Kidney capillary endothelial cell (primary cell): ENCODE results near the gene GABRA4.

Experiments
- DNase-seq: peaks from one replicate; pipeline ENCODE4 v3.0.0-alpha.2; 2018; ENCODE audit warnings: low spot score

The GABRA4 gene

DNA sequence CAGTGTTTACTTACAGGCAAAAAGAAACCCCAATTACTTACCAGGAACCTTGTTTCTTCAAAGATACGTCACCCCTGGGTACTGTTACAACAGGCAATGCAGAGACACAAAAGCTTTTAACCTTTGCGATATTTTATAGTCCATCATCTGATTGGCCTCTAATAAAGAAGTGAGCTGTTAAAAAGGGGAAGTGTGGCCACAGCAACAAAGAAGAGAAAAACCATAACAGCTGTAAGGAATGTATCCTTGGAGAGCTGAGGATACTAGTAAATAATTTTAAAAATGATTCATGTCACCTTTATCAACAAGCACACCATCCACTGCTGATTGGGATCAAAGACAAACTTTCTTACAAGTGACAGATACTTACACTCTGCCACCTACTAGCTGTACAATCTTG lies 14.1 kb downstream of the GABRA4 start:
- DNase-seq, result no peak

DNA sequence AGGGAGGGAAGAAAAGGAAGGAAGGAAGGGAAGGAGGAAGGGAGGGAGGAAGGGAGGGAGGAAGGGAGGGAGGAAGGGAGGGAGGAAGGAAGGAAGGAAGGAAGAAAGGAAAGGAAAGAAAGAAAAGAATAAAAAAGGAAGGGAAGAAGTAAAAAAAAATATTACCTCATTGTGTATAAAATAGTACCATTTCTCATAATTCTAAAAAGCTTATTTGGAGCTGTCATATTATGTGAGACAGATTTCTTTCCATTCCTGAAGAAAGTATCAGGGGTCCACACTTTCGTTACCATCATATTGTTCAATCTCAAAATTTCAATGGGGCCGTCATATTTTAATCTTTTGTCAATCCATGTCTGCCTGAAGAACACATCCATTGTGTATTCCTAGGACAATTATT lies 16.1 kb downstream of the GABRA4 start:
- no peak for DNase-seq

DNA sequence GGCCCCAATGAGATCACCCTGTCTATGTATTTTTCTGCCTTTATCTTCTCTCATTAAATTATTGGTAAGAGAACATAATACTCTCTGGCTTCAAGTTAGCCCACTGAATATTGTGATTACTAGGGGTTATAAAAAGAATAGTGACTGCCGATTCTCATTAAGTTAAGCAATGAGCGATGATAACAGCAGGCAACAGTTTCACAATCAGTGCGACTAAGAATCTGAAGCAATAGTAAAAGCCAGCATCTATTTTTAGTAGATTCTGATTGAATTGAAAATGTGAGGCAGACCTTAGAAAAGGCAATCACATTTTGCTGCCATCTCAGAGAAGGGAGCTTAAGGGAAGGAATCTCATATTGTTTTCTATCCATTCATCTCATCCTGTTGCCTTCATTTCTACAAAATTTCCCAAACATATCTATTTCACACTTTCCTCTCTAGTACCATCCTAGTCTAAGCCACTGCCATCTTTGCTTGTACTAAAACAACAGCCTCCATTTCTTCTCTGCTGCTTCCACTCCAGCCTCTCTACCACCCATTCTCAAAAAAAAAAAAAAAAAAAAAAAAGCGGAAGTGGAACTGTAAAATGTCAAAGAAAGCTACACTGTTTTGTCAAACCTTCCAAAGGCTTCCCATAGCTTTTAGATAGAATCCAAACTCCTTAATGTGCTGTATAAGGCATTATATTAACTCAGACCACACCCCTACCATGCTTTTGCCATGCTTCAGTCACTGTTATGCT lies 17.4 kb downstream of the GABRA4 start:
- no peak for DNase-seq

- no peak for DNase-seq
Observed at GRCh38 chr4:46974891-46975543, 18.4 kb downstream of the GABRA4 start.

DNA sequence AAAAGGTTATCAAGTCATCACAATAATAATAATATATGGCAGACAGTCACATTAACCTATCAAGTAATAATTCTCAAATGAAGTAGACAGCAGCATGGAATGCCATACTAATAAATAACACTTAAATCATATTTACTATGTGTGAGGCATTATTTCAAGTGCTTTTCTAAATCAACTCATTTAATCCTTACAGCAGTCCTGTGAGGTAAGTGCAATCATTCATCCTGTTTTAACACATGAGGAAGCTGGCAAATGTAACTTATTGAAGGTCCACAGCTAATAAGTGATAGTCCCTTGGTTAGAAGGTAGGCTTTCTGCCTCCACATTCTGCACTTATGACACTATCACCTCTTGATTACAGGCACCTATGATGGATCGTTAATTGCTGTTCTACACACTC lies 24.5 kb downstream of the GABRA4 start:
- no peak for DNase-seq

DNA sequence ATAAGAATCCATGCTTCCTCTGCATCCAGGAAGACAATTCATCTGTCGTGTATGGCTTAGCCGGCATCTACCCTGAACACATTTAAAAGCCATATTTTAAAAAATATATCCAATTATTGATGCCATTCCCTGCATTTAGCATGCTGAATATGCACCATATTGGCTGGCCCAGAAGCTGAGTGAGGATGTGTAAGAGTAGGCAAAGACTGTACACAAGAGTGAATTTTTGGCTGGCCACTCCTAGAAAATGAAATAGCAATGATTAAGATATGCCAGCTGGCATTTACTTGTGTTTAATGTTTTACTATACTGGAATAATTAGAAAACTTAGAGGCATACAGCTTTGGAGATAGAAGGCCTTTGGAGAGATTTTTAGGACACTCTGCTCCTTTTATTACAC lies 25.8 kb downstream of the GABRA4 start:
- DNase-seq, result no peak

DNA sequence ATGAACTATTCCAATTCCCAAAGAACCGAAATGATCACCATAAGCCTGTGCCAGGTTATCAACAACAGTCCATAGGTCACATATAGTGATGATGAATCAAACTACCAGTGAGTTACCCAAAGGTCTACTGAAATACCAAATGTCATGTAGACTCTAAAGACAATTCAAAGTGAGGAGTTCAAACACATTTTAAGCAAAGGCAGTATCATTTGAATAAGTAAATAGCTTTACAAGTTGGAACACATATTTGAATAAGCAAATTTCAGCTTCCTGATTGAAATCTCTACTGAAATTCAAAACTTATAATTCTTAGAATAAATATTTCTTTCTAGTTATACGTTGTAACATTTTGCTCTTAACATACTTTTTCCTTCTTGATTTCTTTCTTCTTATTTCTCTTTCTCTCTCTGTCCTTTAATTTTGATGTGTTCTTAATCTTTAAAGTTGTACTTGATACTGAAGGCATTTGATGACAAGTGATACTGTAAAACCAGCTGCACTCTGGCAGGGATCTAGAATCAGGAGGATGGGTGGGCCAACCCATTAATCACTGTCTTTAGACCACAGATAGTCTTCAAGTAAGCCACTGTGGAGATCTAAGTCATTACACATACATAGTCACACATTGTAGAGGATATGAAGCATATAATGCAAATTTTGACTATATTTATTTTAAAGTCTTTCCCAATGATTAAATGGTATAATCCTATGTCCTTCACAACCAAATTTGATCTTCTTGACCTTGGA lies 34.5 kb downstream of the GABRA4 start:
- DNase-seq, result no peak

DNA sequence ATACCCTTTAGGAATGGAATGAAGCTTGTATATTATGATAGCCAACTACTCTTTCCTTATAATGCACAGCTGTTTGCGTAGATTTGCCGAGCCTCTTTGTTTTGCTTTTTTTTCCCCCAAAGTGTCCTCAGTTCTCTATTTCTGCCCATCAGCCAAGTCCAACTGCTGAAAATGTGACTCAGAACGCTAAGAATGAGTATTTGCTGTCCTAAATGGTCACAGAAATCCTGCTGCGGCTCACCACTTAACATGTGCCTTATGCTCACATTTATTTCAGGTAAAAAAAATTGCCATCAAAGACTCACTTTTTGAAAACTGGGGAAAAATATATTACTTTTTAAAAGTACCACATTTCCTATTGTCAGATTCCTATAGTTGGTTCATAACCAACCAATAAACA lies 36.9 kb downstream of the GABRA4 start:
- DNase-seq, result no peak

- DNase-seq, result no peak
Observed at GRCh38 chr4:46955601-46956000, 37.8 kb downstream of the GABRA4 start.

DNA sequence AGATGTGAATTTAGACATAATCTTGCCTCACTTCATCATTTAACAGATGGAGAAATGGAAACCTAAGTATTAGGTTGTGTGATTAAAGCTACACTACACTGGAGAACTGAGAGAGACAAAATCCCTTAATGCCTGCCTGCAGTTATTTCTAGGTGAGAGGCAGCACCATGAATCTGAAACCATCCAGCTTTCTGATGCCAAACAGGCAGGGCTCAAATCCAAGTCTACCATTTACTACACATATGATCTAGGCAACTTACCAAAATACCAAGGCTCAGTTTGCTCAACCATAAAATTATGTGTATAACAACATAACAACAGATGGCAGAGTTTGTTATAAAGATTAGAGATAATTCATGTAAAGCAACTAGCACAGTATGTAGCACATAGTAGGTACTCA lies 38.7 kb downstream of the GABRA4 start:
- DNase-seq, result no peak

- no peak for DNase-seq
Observed at GRCh38 chr4:46953564-46953963, 39.8 kb downstream of the GABRA4 start.

DNA sequence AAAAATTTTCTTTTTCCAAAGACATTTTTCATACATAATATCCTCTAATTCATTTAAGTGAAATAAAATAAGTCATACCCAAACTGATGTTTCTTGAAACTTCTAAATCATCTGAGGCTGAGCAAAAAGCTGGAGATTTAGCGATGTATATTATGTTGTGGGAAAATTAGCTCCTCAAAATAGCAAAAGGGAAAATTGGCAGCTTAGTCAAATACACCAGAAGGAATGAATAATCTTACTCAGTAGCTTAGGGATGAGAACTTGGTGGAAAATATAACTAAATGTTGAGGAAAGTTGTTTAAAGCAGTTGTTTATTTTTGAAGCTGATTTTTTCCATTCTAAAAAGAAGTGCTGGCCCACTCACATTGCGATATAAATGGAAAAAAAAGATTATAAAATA lies 40.9 kb downstream of the GABRA4 start:
- DNase-seq, result no peak

DNA sequence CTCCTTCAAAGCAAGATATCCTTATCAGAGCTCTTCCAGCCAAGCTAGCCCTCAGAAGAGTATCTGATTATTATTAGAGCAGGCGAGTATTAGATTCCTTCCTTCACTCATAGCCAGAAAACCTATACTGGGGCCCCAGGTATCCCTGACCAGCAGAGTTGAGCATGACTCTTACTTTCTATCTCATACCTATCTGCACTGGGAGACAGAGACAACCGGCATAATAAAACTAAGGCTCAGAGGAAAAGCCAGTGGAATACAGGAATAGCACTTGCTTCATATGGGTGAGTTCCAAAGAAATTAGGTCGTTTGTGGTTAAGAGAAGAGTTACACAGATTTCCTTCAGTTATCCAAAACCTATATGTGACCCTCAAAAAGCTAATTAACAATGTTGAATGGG lies 42.6 kb downstream of the GABRA4 start:
- no peak for DNase-seq

- DNase-seq, result no peak
Observed at GRCh38 chr4:46949822-46950221, 43.6 kb downstream of the GABRA4 start.

DNA sequence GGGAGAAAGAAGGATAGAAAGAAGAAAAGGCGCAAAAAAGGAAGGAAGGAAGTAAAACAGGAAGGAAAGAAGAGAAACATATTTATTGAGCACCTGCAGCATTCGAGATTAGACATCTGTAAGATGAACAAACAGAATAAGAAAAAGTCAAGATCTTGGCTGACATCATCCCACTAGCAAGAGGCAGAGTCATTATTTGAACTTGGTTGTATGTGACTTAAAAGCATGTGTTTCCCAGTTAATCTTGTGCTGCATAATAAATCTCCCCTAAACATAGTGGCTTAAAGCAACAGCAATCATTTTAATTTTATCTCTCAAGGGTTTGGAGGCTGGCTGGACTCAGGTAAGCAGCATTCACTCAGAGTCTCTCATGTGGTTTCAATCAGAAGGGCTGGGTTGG lies 45.8 kb downstream of the GABRA4 start:
- DNase-seq, result no peak

DNA sequence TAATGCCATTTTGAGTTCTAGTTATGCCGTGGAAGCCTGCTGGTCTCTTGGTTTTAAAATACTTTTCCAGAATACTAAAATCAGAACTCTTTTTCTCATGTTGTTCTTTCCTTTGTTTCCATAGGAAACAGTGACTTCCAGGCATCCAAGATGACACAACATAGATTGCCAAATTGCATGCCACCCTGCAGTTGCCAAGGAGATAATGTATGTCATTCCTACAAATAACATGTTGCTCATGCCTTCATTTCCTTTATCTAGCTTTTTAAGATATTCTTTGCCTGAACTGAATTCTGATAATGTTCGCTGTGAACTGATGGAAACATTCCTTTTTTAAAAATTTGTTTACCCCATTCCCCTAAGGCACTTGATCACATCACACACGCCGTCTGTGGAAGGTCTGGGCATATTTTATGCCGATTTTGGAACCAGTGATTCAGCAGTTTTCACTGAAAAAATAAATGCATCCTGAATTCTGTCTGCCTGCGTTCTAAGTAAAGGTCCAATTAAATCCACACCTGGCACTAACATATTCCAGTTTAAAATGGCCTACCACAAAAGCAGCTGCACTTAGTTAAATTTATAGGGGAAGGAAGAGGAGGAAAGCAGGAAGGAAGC lies 46.4 kb downstream of the GABRA4 start:
- DNase-seq, result peak; percentile 51

- DNase-seq, result no peak
Observed at GRCh38 chr4:46945062-46945461, 48.3 kb downstream of the GABRA4 start.

GRCh38 chr4:46944345-46944744 lies 49.0 kb downstream of the GABRA4 start:
- no peak for DNase-seq

DNA sequence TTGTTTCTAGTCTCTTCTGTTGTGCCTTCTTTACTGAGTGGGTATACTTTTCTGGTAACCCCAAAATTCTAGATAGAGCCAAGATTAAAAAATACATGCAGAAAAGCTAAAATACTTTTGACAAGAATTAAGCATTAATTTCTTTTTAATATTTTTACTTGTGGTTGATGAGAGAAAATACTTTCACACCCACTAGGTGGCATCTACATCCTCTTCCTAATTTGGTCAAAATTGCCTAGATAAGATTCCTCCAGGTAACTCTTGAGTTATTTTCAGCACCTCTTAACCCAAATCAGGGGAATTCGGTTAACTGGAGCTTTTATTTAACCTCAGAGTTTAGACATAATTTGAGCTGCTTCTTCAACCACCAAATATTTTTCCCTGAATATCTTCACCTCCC lies 55.9 kb downstream of the GABRA4 start:
- peak; percentile 32 for DNase-seq

GRCh38 chr4:46934726-46935125 lies 58.7 kb downstream of the GABRA4 start:
- no peak for DNase-seq

- DNase-seq, result no peak
Observed at GRCh38 chr4:46933686-46934085, 59.7 kb downstream of the GABRA4 start.

DNA sequence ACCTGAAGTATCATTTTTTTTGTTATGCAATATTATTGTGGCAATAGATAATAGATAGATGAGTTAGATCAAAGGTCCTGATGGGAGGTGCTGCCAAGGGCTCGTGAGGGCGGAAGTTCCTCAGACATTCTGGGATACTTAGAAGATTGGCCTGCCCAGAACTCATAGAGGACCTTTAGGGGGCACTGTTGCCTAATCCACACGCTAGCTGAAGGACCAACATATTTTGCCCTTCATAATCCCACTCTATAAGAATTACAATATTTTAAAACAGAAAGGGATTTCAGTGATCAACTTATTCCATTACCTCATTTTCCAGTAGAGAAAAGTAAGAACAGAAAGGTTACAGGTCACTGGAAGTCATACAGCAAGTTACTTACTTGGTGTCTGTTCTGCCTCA lies 61.4 kb downstream of the GABRA4 start:
- peak; percentile 46 for DNase-seq

DNA sequence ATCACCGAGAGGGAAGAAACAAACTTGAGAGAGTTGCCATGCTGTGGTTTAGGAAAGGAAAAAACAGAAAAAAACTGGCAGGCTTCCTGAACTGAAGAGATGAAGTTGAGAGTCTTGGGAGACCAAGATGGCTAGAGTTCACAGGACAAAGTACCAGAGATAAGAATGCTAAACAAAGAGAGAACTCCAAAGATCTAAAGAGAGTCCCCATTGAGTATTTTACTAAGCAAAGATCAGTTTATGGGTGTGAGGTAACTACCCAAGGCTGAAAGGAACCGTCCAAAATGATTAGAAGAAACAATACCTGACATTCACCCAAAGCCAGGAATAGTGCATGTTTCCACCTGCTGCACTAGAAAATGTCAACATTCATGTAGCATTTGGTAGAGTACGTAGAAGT lies 62.5 kb downstream of the GABRA4 start:
- DNase-seq, result no peak
